GM21526 (cell line): ENCODE measurements around the gene FBXW10.
"Not testable (repeated sequence)": the region's sequence is repeated elsewhere in the genome, so short reads cannot be mapped to it uniquely, and the experiment has no call there.

ENCODE experiments used
- ATAC-seq: cut with Tn5 transposase; IDR thresholded peaks from one replicate; pipeline ENCODE4 v1.9.1; 2021; ENCODE audit warnings: moderate library complexity; ENCODE audit not compliant: unreplicated experiment, low FRiP score

FBXW10 gene

DNA sequence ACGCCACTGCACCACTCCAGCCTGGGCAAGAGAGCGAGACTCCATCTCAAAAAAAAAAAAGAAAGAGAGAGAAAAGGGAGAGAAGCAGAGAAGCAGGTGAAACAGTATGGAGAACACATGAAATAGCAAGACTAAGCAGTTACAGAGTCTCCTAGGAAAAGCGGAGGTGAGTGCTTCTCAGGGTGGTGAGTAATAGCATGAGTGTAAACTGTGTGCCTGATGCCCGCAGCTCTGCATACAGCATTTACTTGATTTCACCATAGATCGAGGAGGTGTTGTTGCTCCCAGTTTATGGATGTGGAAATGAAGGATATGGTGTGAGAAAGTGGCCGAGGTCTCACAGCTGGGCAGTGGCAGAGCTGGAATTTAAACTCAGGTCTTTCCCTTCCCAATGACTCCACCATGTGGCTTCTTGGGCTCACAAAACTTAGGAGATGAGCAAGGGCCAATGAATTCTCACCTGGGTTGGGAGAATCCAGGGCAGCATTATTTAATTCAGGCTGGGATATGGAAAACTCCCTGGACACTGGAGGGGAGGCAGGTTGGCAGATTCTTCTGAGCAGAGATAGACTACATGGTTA lies 10.1 kb downstream of the FBXW10 start:
- not testable (repeated sequence) for ATAC-seq

- ATAC-seq, result not testable (repeated sequence)
Observed at GRCh38 chr17:18755969-18756368, 12.1 kb downstream of the FBXW10 start.

GRCh38 chr17:18757368-18758044 lies 13.7 kb downstream of the FBXW10 start:
- not testable (repeated sequence) for ATAC-seq

DNA sequence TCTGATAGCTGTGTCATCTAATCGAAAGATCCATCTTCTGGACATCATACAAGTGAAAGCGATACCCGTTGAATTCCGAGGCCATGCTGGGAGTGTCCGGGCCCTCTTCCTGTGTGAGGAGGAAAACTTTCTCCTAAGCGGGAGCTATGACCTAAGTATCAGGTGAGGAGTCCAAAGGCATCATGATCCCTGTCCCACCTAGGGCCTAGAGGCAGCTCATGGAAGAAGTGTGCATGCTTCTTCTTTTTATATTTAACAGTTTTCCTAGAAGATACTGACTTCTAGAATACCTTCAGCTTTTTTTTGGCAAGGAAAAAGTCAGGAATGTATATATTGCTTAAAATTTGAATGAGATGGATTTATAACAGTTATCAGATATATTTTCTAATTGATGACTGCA lies 14.5 kb downstream of the FBXW10 start:
- ATAC-seq, result not testable (repeated sequence)

- not testable (repeated sequence) for ATAC-seq
Observed at GRCh38 chr17:18760221-18760620, 16.4 kb downstream of the FBXW10 start.

DNA sequence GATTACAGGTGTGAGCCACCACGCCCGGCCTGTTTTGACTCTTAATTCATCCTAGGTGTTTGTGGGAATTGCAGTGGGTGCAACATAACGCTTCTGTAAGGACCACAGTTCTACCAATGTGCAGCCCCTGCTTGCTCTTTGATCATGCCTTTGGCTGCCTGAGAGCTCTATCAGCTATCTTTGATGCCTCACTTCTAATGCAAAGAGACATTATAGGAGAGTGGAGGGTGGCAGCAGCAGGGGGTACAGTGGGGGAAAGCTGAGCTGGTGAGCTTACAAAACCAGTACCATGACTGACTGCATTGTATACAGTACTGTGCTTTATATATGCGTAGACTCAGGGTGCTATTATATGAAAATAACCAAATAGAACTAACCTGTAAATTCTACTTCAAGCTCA lies 26.7 kb downstream of the FBXW10 start:
- ATAC-seq, result not testable (repeated sequence)

- ATAC-seq, result not testable (repeated sequence)
Observed at GRCh38 chr17:18771066-18771465, 27.2 kb downstream of the FBXW10 start.

GRCh38 chr17:18772471-18772870 lies 28.6 kb downstream of the FBXW10 start:
- no peak for ATAC-seq

GRCh38 chr17:18780991-18781718 lies 37.3 kb downstream of the FBXW10 start, which contains the start of gene TVP23B:
Gene TVP23B, plus strand, starts transcription at chr17:18781183. Its CDS starts 111 bp downstream, at chr17:18781294.
- ATAC-seq, result peak; percentile 91

DNA sequence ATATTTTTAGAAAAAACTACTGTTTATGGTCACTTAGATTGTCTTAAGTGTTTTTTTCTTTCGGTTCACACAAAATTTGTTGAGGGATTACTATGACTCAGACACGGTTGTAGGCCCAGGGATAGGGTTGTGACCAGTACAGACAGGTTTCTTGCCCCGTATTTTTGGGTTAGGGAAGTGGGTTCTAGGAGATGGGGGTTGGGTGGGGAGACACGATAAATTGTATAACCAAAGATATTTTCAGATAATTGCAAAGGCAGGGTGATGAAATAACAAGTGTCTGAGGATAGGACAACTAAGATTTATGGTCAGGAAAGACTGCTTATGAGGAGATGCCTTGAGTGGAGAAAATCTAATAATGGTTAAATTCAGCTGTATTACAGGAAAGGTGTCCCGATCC lies 38.0 kb downstream of the FBXW10 start:
- ATAC-seq, result not testable (repeated sequence)

DNA sequence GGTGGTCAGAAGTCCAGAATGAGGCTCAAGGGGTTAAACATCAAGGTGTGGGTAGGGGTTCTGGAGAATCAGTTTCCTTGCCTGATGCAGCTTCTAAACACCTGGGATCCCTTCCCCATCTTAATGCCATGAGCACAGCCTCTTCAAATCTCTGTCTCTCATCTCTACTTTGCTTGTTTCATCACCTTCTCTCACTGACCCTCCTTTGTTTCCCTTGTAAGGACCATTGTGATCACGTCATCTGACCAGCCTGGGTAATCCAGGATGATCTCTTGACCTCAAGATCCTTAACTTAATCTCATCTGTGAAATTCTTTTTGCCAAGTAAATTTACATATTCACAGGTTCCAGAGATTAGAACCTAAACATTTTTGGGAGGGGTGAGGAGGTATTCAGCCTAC lies 42.1 kb downstream of the FBXW10 start:
- ATAC-seq, result not testable (repeated sequence)

GRCh38 chr17:18786890-18787289 lies 43.0 kb downstream of the FBXW10 start:
- ATAC-seq, result not testable (repeated sequence)

DNA sequence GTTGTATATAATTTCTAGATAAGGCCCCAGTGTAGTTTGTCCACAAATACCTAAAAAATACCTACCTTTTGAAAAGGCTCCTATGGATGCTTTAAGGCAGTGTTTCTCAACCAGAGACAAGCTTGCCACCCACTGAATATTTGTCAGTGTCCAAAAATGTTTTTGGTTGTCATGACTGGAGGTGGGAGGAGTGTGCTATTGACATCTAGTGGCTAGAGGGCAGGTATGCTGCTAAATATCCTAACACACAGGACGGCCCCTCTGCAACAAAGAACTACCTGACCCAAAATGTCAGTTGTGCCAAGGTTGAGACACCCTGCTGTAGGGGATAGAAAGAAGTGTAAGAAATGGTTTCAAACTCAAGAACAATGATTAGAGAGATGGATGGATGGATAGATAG lies 47.5 kb downstream of the FBXW10 start:
- ATAC-seq, result not testable (repeated sequence)

- not testable (repeated sequence) for ATAC-seq
Observed at GRCh38 chr17:18794841-18795240, 51.0 kb downstream of the FBXW10 start.

DNA sequence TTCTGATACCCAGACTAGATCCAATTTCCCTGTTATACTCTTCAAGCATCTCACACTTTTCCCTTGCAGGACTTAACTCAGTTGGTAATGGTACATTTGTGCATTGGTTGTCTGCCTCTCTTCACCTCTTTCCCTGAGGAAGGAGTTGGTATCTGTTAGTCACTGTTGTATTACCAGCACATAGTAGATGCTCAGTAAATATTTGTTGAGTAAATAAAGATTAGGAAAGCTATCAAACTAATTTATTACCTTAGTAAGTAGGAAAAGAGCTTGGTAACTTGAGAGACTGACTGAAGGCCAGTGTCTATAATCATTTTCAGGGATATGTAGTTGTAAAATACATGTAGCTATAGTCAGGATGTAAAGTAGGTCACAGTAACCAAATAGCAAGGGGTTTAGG lies 53.0 kb downstream of the FBXW10 start:
- ATAC-seq, result not testable (repeated sequence)

- not testable (repeated sequence) for ATAC-seq
Observed at GRCh38 chr17:18803458-18804245, 59.8 kb downstream of the FBXW10 start.

- not testable (repeated sequence) for ATAC-seq
Observed at GRCh38 chr17:18815924-18816323, 72.1 kb downstream of the FBXW10 start.

- not testable (repeated sequence) for ATAC-seq
Observed at GRCh38 chr17:18816489-18817371, 72.9 kb downstream of the FBXW10 start.

- ATAC-seq, result not testable (repeated sequence)
Observed at GRCh38 chr17:18821430-18821829, 77.6 kb downstream of the FBXW10 start.

DNA sequence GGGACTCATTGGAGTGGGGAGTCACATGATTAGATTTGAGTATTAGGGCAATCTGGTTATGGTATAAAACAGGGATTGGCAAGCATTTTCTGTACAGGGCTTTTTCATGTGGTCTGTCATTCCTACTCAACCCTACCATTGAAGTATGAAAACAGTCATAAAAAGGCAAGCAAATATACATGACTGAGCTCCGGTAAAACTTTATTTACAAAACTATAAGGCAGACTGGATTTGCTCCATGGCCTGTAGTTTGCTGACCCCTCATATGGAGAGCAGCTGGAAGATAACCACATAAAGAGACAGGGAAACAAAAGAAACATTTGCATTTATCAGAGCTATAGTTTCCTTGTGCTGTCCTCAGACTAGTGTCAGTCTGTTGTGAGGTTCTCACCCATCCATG lies 83.8 kb downstream of the FBXW10 start:
- not testable (repeated sequence) for ATAC-seq
